SJCRH30 (cell line): Measurements from ENCODE around the gene MANSC1. TPM values are rescaled to one million over a fixed set of nuclear protein-coding genes. Genes with fewer than 3 reads are reported as not detected.
A peak's percentile ranks its signal among the peaks of the same experiment; 100 is the strongest.

ENCODE experiments used
- DNase-seq, 2 experiments: peaks; one replicate each; pipeline ENCODE4 v3.0.0-alpha.2; 2015 to 2020
- H3K27ac ChIP-seq: fragments of 250-450 bp; sonication (Bioruptor Pico); 2 replicates; pipeline ENCODE4 v1.5.1; 2020; ENCODE audit warnings: mild to moderate bottlenecking, moderate library complexity
- H3K27me3 ChIP-seq: fragments of 250-450 bp; sonication (Bioruptor Pico); 2 replicates; pipeline ENCODE4 v1.5.1; 2020; ENCODE audit warnings: mild to moderate bottlenecking, moderate library complexity
- H3K36me3 ChIP-seq: fragments of 250-450 bp; sonication (Bioruptor Pico); 2 replicates; pipeline ENCODE4 v1.5.1; 2020; ENCODE audit warnings: mild to moderate bottlenecking, moderate library complexity
- H3K4me1 ChIP-seq: fragments of 250-450 bp; sonication (Bioruptor Pico); 2 replicates; pipeline ENCODE4 v1.5.1; 2020; ENCODE audit warnings: mild to moderate bottlenecking, moderate library complexity
- H3K4me3 ChIP-seq: fragments of 250-450 bp; sonication (Bioruptor Pico); 2 replicates; pipeline ENCODE4 v1.5.1; 2020; ENCODE audit warnings: mild to moderate bottlenecking, moderate library complexity
- H3K9me3 ChIP-seq: fragments of 250-450 bp; sonication (Bioruptor Pico); replicated peaks from 2 replicates; pipeline ENCODE4 v1.5.1; 2020; ENCODE audit warnings: mild to moderate bottlenecking, moderate library complexity
- total RNA-seq: library from RNA; depleted of rRNA; stranded (reverse); fragments of >200 nt; shearing (Covaris generic); gene quantifications from 2 replicates; pipeline ENCODE4 v1.2.3, GENCODE V29; 2014; rRNA removed

The MANSC1 gene
- not detected in 2 replicates for total RNA-seq

GRCh38 chr12:12349711-12350665 is at the start of gene MANSC1:
TSS of gene MANSC1 (minus strand) at chr12:12350242. CDS start at chr12:12343314, 6,928 bp downstream.
- Histone ChIP-seq H3K4me3 (no peak within 1 kb of the TSS), H3K4me1 (0 out of 2 replicates have a peak, but pooled peaks cover 4% of the 10 kb centered on the region), H3K36me3 (no peaks in the 10 kb centered on the region), H3K27me3 (no peaks in the 10 kb centered on the region), H3K9me3 (no peaks in the 10 kb centered on the region), H3K27ac (no peak within 1 kb of the TSS)
- no peak for DNase-seq

GRCh38 chr12:12399161-12399560 is 49.1 kb upstream of the MANSC1 start:
- DNase-seq, result no peak
- H3K4me1 ChIP-seq, result no peaks in the 10 kb centered on the region
- H3K27ac ChIP-seq, result no peak overlapping the region
- no peaks in the 10 kb centered on the region for H3K9me3 ChIP-seq
- no peaks in the 10 kb centered on the region for H3K27me3 ChIP-seq
- no peaks in the 10 kb centered on the region for H3K36me3 ChIP-seq
- no peak overlapping the region for H3K4me3 ChIP-seq

GRCh38 chr12:12398026-12398859 is 48.2 kb upstream of the MANSC1 start:
- Histone ChIP-seq H3K27ac (no peak overlapping the region), H3K4me1 (no peaks in the 10 kb centered on the region), H3K27me3 (no peaks in the 10 kb centered on the region), H3K4me3 (no peak overlapping the region), H3K36me3 (no peaks in the 10 kb centered on the region), H3K9me3 (no peaks in the 10 kb centered on the region)
- DNase-seq, result no peak

GRCh38 chr12:12397184-12397583 is 47.1 kb upstream of the MANSC1 start:
- no peak for DNase-seq
- Histone ChIP-seq H3K4me3 (no peak overlapping the region), H3K27me3 (no peaks in the 10 kb centered on the region), H3K9me3 (no peaks in the 10 kb centered on the region), H3K36me3 (no peaks in the 10 kb centered on the region), H3K27ac (no peak overlapping the region), H3K4me1 (no peaks in the 10 kb centered on the region)

- DNase-seq, result no peak
- Histone ChIP-seq H3K36me3 (no peaks in the 10 kb centered on the region), H3K27me3 (no peaks in the 10 kb centered on the region), H3K9me3 (no peaks in the 10 kb centered on the region), H3K4me1 (no peaks in the 10 kb centered on the region), H3K4me3 (no peak overlapping the region), H3K27ac (no peak overlapping the region)
Measured at GRCh38 chr12:12396694-12397093, 46.7 kb upstream of the MANSC1 start.

- no peak overlapping the region for H3K4me3 ChIP-seq
- no peaks in the 10 kb centered on the region for H3K4me1 ChIP-seq
- no peaks in the 10 kb centered on the region for H3K27me3 ChIP-seq
- H3K9me3 ChIP-seq, result no peaks in the 10 kb centered on the region
- DNase-seq, result no peak
- no peaks in the 10 kb centered on the region for H3K36me3 ChIP-seq
- no peak overlapping the region for H3K27ac ChIP-seq
Measured at GRCh38 chr12:12393171-12393570, 43.1 kb upstream of the MANSC1 start.

GRCh38 chr12:12392413-12392812 is 42.4 kb upstream of the MANSC1 start:
- Histone ChIP-seq H3K36me3 (no peaks in the 10 kb centered on the region), H3K9me3 (no peaks in the 10 kb centered on the region), H3K27me3 (no peaks in the 10 kb centered on the region), H3K27ac (no peak overlapping the region), H3K4me3 (no peak overlapping the region), H3K4me1 (no peaks in the 10 kb centered on the region)
- no peak for DNase-seq

- H3K27me3 ChIP-seq, result no peaks in the 10 kb centered on the region
- no peaks in the 10 kb centered on the region for H3K36me3 ChIP-seq
- 0 out of 2 replicates have a peak, but pooled peaks cover 3% of the 10 kb centered on the region for H3K4me1 ChIP-seq
- no peaks in the 10 kb centered on the region for H3K9me3 ChIP-seq
- no peak overlapping the region for H3K27ac ChIP-seq
- no peak overlapping the region for H3K4me3 ChIP-seq
- no peak for DNase-seq
Measured at GRCh38 chr12:12387501-12387900, 37.5 kb upstream of the MANSC1 start.

- no peaks in the 10 kb centered on the region for H3K27me3 ChIP-seq
- DNase-seq, result peak in 1 of 2 experiments; percentile 9
Measured at GRCh38 chr12:12384571-12385340, 34.7 kb upstream of the MANSC1 start.

GRCh38 chr12:12381982-12382381 is 31.9 kb upstream of the MANSC1 start:
- DNase-seq, result no peak
- Histone ChIP-seq H3K9me3 (no peaks in the 10 kb centered on the region), H3K4me3 (no peak overlapping the region)

More at GRCh38 chr12:12384571-12385340, 34.7 kb upstream of the MANSC1 start:
- H3K9me3 ChIP-seq, result no peaks in the 10 kb centered on the region
- no peak overlapping the region for H3K27ac ChIP-seq
- H3K36me3 ChIP-seq, result no peaks in the 10 kb centered on the region
- 0 out of 2 replicates have a peak, but pooled peaks cover 3% of the 10 kb centered on the region for H3K4me1 ChIP-seq
- H3K4me3 ChIP-seq, result no peak overlapping the region

GRCh38 chr12:12380949-12381593 is 31.0 kb upstream of the MANSC1 start:
- Histone ChIP-seq H3K27ac (no peak overlapping the region), H3K9me3 (no peaks in the 10 kb centered on the region), H3K36me3 (no peaks in the 10 kb centered on the region), H3K4me3 (no peak overlapping the region), H3K4me1 (0 out of 2 replicates have a peak, but pooled peaks cover 3% of the 10 kb centered on the region), H3K27me3 (no peaks in the 10 kb centered on the region)
- DNase-seq, result no peak

More at GRCh38 chr12:12381982-12382381, 31.9 kb upstream of the MANSC1 start:
- Histone ChIP-seq H3K27me3 (no peaks in the 10 kb centered on the region), H3K4me1 (0 out of 2 replicates have a peak, but pooled peaks cover 3% of the 10 kb centered on the region), H3K36me3 (no peaks in the 10 kb centered on the region), H3K27ac (no peak overlapping the region)

- DNase-seq, result no peak
- no peaks in the 10 kb centered on the region for H3K27me3 ChIP-seq
- H3K27ac ChIP-seq, result no peak overlapping the region
- H3K36me3 ChIP-seq, result no peaks in the 10 kb centered on the region
- H3K4me3 ChIP-seq, result no peak overlapping the region
- 0 out of 2 replicates have a peak, but pooled peaks cover 3% of the 10 kb centered on the region for H3K4me1 ChIP-seq
- H3K9me3 ChIP-seq, result no peaks in the 10 kb centered on the region
Measured at GRCh38 chr12:12379831-12380730, 30.0 kb upstream of the MANSC1 start.

- Histone ChIP-seq H3K36me3 (no peaks in the 10 kb centered on the region), H3K9me3 (no peaks in the 10 kb centered on the region), H3K4me3 (no peak overlapping the region), H3K4me1 (no peaks in the 10 kb centered on the region), H3K27ac (no peak overlapping the region), H3K27me3 (no peaks in the 10 kb centered on the region)
- no peak for DNase-seq
Measured at GRCh38 chr12:12378616-12379015, 28.6 kb upstream of the MANSC1 start.
